DND-41 (cell line): ENCODE results near the gene LIMS1.

Source experiments
- ATAC-seq: fragments of 200-7000 bp; cut with Tn5 transposase; 3 replicates; pipeline ENCODE4 v1.9.1; 2021; ENCODE audit warnings: low read depth; ENCODE audit not compliant: insufficient read depth
- DNase-seq: peaks from one replicate; pipeline ENCODE4 v3.0.0-alpha.2; 2020
- H2AFZ ChIP-seq: 2 replicates; pipeline ENCODE4 v1.6.0; 2012; ENCODE audit warnings: low read depth, low read length
- H3K27ac ChIP-seq: 2 replicates; pipeline ENCODE4 v1.5.1; 2012; ENCODE audit warnings: low read length, inconsistent platforms
- H3K27me3 ChIP-seq: fragments of 200-600 bp; sonication (generic); 2 replicates; pipeline ENCODE4 v1.6.0; 2012; ENCODE audit warnings: low read length, mild to moderate bottlenecking, inconsistent platforms; ENCODE audit not compliant: insufficient read depth, poor library complexity
- H3K36me3 ChIP-seq: 2 replicates; pipeline ENCODE4 v1.5.1; 2012; ENCODE audit warnings: low read length, inconsistent platforms; ENCODE audit not compliant: insufficient read depth
- H3K4me1 ChIP-seq: 2 replicates; pipeline ENCODE4 v1.5.1; 2012; ENCODE audit warnings: mild to moderate bottlenecking, low read length; ENCODE audit not compliant: insufficient read depth
- H3K4me2 ChIP-seq: 2 replicates; pipeline ENCODE4 v1.6.0; 2012; ENCODE audit warnings: mild to moderate bottlenecking, moderate library complexity, low read length, inconsistent platforms; ENCODE audit not compliant: insufficient read depth
- H3K4me3 ChIP-seq, 2 experiments: fragments of 200-600 bp in 1 of 2; shearing (Covaris generic) in 1 of 2; 2 replicates each; pipeline ENCODE4 v1.5.1; 2012 to 2016; ENCODE audit warnings: inconsistent platforms in 2 of 2, low read length in 2 of 2, mild to moderate bottlenecking in 2 of 2, low read depth in 1 of 2, moderate library complexity in 1 of 2
- H3K79me2 ChIP-seq: 2 replicates; pipeline ENCODE4 v1.6.0; 2012; ENCODE audit warnings: low read length, inconsistent platforms; ENCODE audit not compliant: insufficient read depth
- H3K9ac ChIP-seq: 2 replicates; pipeline ENCODE4 v1.6.0; 2012; ENCODE audit warnings: low read depth, mild to moderate bottlenecking, inconsistent platforms, low read length, moderate library complexity
- H3K9me3 ChIP-seq: 2 replicates; pipeline ENCODE4 v1.5.1; 2012; ENCODE audit warnings: low read length, moderate library complexity, mild to moderate bottlenecking, inconsistent platforms; ENCODE audit not compliant: insufficient read depth, severe bottlenecking
- H4K20me1 ChIP-seq: 2 replicates; pipeline ENCODE4 v1.6.0; 2012; ENCODE audit warnings: low read length; ENCODE audit not compliant: insufficient read depth
- EZH2 ChIP-seq: IDR thresholded peaks from 3 replicates; pipeline ENCODE4 v1.6.1; 2012; ENCODE audit warnings: borderline replicate concordance, low read depth, mild to moderate bottlenecking, moderate library complexity, low read length, inconsistent platforms; ENCODE audit not compliant: severe bottlenecking
- TF ChIP-seq, protein P1 (sequence below): IDR thresholded peaks from 2 replicates; pipeline ENCODE4 v1.5.1; 2012; ENCODE audit warnings: borderline replicate concordance, low read length, moderate library complexity, mild to moderate bottlenecking; ENCODE audit not compliant: poor library complexity, severe bottlenecking; ENCODE audit errors: extremely low read depth

The LIMS1 gene

DNA sequence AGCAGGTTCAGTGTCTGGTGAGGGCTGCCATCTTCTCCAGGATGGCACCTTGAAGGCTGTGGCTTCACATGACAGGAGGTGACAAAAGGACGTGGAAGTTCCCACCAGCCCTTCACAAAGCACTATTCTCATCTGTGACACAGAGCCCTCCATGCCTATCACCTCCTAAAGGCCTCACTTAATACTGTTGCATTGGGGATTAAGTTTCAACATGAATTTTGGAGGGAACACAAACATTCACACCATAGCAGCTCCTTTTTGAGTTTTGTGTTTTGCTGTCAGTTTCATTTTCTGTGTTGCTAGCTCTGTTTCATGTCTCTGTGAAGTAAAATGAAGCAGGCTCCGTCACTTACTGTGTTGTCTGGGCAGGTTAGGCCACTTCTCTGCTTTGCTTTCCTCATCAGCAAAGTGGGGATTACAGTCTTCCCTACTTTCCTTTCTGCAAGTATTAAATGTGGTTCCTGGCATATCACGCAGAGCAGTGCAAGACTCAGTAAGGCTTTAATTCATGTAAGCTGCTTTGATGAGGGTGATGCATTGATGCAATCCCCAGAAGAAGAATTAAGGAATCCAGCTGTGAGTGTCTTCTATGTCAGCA is 31.6 kb downstream of the LIMS1 start:
- H3K27me3 ChIP-seq = no peaks in the 10 kb centered on the region
- TF ChIP-seq, protein P1, sequence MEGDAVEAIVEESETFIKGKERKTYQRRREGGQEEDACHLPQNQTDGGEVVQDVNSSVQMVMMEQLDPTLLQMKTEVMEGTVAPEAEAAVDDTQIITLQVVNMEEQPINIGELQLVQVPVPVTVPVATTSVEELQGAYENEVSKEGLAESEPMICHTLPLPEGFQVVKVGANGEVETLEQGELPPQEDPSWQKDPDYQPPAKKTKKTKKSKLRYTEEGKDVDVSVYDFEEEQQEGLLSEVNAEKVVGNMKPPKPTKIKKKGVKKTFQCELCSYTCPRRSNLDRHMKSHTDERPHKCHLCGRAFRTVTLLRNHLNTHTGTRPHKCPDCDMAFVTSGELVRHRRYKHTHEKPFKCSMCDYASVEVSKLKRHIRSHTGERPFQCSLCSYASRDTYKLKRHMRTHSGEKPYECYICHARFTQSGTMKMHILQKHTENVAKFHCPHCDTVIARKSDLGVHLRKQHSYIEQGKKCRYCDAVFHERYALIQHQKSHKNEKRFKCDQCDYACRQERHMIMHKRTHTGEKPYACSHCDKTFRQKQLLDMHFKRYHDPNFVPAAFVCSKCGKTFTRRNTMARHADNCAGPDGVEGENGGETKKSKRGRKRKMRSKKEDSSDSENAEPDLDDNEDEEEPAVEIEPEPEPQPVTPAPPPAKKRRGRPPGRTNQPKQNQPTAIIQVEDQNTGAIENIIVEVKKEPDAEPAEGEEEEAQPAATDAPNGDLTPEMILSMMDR = no peak
- no peak for TF ChIP-seq EZH2
- no peaks in the 10 kb centered on the region for H3K4me1 ChIP-seq
- H4K20me1 ChIP-seq = peaks cover 6% of the 10 kb centered on the region; the same call in 1 of the 2 replicates
- H3K27ac ChIP-seq = no peak overlapping the region
- H3K4me2 ChIP-seq = no peak overlapping the region
- ATAC-seq (no peak), DNase-seq (no peak)
- H3K9me3 ChIP-seq = no peaks in the 10 kb centered on the region
- no peak overlapping the region for H2AFZ ChIP-seq
- peaks cover 9% of the 10 kb centered on the region; the same call in 1 of the 2 replicates for H3K79me2 ChIP-seq
- no peak overlapping the region for H3K9ac ChIP-seq
- H3K36me3 ChIP-seq = no peaks in the 10 kb centered on the region
- H3K4me3 ChIP-seq = no peak overlapping the region

DNA sequence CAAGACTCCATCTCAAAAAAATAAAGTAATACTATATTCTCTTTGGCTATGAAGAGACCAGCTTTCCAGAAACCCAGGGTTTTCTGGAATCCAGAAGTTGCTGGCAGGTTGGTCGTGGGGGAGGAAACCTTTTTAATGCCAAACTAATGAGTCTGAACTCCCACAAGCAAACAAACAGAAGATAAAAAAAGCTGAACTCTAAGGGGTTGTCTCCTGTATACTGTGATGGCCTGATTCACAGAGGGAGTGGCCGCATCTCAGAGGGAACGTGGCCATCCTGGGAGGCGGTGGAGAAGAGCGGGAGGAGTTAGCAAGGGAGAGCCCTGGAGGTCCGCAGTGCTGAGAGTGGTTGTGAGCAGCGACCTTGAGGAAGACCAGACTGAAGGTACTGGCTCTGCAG is 36.1 kb downstream of the LIMS1 start:
- Histone ChIP-seq H3K4me2 (no peak overlapping the region), H3K9ac (no peak overlapping the region), H3K27ac (no peak overlapping the region), H3K79me2 (peaks cover 12% of the 10 kb centered on the region; the same call in 1 of the 2 replicates), H3K36me3 (no peaks in the 10 kb centered on the region), H3K27me3 (no peaks in the 10 kb centered on the region), H3K9me3 (no peaks in the 10 kb centered on the region), H3K4me1 (no peaks in the 10 kb centered on the region), H4K20me1 (peaks cover 23% of the 10 kb centered on the region; the same call in 1 of the 2 replicates), H3K4me3 (no peak overlapping the region), H2AFZ (no peak overlapping the region)
- ATAC-seq = no peak
- TF ChIP-seq, protein P1 = no peak
- no peak for TF ChIP-seq EZH2
- DNase-seq = no peak

DNA sequence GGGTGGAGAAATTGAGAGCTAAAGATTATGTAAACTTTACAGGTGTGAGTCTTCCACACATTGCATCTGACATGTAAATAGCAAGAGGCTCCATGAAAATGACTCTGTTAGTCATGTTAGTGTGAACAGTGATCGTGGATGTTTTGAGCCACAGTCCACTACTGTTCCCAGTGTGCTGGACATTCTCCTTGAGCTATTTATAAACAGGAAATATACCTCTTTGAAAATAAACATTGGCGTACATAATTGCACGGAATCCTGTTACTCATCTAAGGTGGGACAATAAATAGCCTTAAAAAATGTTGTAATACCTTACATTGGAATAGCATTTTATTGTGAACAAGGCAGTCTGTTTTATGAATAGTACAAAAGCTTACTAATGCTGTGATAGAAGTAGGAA is 37.0 kb downstream of the LIMS1 start:
- H3K79me2 ChIP-seq = peaks cover 19% of the 10 kb centered on the region; the same call in 1 of the 2 replicates
- DNase-seq = no peak

More for the DNA sequence above, 37.0 kb downstream of the LIMS1 start:
- Histone ChIP-seq H3K4me3 (no peak overlapping the region), H3K27ac (no peak overlapping the region), H2AFZ (no peak overlapping the region), H3K9ac (no peak overlapping the region), H3K4me1 (no peaks in the 10 kb centered on the region), H3K27me3 (no peaks in the 10 kb centered on the region), H4K20me1 (peaks cover 24% of the 10 kb centered on the region; the same call in 1 of the 2 replicates), H3K36me3 (no peaks in the 10 kb centered on the region), H3K4me2 (no peak overlapping the region), H3K9me3 (no peaks in the 10 kb centered on the region)
- TF ChIP-seq, protein P1 = no peak
- TF ChIP-seq EZH2 = no peak
- ATAC-seq = no peak
